H1 (cell line): ENCODE measurements around the gene CAPN15. TPM values are rescaled to one million over a fixed set of nuclear protein-coding genes. Genes with fewer than 3 reads are reported as not detected.

Source experiments
- CTCF ChIA-PET: fragments of 300-600 bp; sonication (Branson Sonifier 250); formaldehyde crosslinking; loops from one replicate; lab custom pipeline; 2021; ENCODE audit not compliant: partially characterized antibody; lab: Charles Lee
- POLR2A ChIA-PET: fragments of 300-600 bp; sonication (Branson Sonifier 250); formaldehyde crosslinking; loops from one replicate; lab custom pipeline; 2021; ENCODE audit warnings: inconsistent platforms; ENCODE audit not compliant: partially characterized antibody; lab: Charles Lee
- DNase-seq, 2 experiments: peaks; one replicate each; pipeline versions ENCODE4 v3.0.0 to v3.0.0-alpha.2; 2010 to 2022; ENCODE audit warnings: low spot score in 2 of 2, low read depth in 1 of 2, mixed read lengths in 1 of 2
- FAIRE-seq: peaks from 2 replicates; lab custom pipeline; 2011; peaks lifted over from hg19 to GRCh38; lab: Jason Lieb, UNC
- H2AFZ ChIP-seq: 2 replicates; pipeline ENCODE4 v1.8.1; 2012; ENCODE audit warnings: low read length, inconsistent platforms
- H2AK5ac ChIP-seq: 2 replicates; pipeline ENCODE4 v1.6.1; 2013; ENCODE audit warnings: low read depth, low read length
- H2BK120ac ChIP-seq: replicated peaks from 2 replicates; pipeline ENCODE3; 2013; ENCODE audit warnings: low read depth, low read length, inconsistent platforms
- H2BK12ac ChIP-seq: 2 replicates; pipeline ENCODE4 v1.6.1; 2013; ENCODE audit warnings: low read depth, low read length
- H2BK15ac ChIP-seq: 2 replicates; pipeline ENCODE4 v1.6.1; 2013; ENCODE audit warnings: low read length
- H2BK20ac ChIP-seq: 2 replicates; pipeline ENCODE4 v1.6.1; 2013; ENCODE audit warnings: low read length
- H2BK5ac ChIP-seq: 2 replicates; pipeline ENCODE4 v1.6.1; 2013; ENCODE audit warnings: low read depth, low read length
- H3K14ac ChIP-seq: 2 replicates; pipeline ENCODE4 v1.6.1; 2013; ENCODE audit warnings: inconsistent platforms; ENCODE audit not compliant: insufficient read length
- H3K18ac ChIP-seq: 2 replicates; pipeline ENCODE4 v1.6.1; 2013; ENCODE audit warnings: low read length; ENCODE audit errors: extremely low read depth
- H3K23ac ChIP-seq: 2 replicates; pipeline ENCODE4 v1.6.1; 2013; ENCODE audit warnings: inconsistent platforms; ENCODE audit not compliant: insufficient read length
- H3K23me2 ChIP-seq: 2 replicates; pipeline ENCODE4 v1.6.1; 2013; ENCODE audit warnings: low read depth, low read length
- H3K27ac ChIP-seq: 2 replicates; pipeline ENCODE4 v1.6.1; 2011; ENCODE audit warnings: low read depth, low read length, inconsistent platforms
- H3K27me3 ChIP-seq, 4 experiments: replicated peaks in 1 of 4; 1 replicate in 1 of 4; 2 replicates in 3 of 4; pipeline versions ENCODE4 v1.6.1 to v1.8.1; 2011 to 2013; ENCODE audit warnings: low read length in 3 of 4, mild to moderate bottlenecking in 3 of 4, inconsistent platforms in 2 of 4, mixed read lengths in 2 of 4, moderate library complexity in 1 of 4; ENCODE audit not compliant: control insufficient read depth in 3 of 4, insufficient read depth in 3 of 4; ENCODE audit errors: extremely low read depth in 1 of 4
- H3K36me3 ChIP-seq, 4 experiments: 2 replicates each; pipeline versions ENCODE4 v1.6.1 to v1.8.1; 2011 to 2013; ENCODE audit warnings: mild to moderate bottlenecking in 4 of 4, low read length in 3 of 4, moderate library complexity in 2 of 4, control low read depth in 1 of 4, inconsistent platforms in 1 of 4; ENCODE audit not compliant: insufficient read depth in 4 of 4, control insufficient read depth in 2 of 4
- H3K4ac ChIP-seq: replicated peaks from 2 replicates; pipeline ENCODE3; 2013; ENCODE audit warnings: low read length, low read depth, mixed read lengths, inconsistent platforms; ENCODE audit not compliant: insufficient read length
- H3K4me1 ChIP-seq, 4 experiments: replicated peaks in 1 of 4; 1 replicate in 1 of 4; 2 replicates in 3 of 4; pipeline versions ENCODE4 v1.6.1 to v1.8.1; 2011 to 2013; ENCODE audit warnings: low read length in 3 of 4, inconsistent platforms in 2 of 4, mixed read lengths in 1 of 4; ENCODE audit not compliant: insufficient read depth in 4 of 4, control insufficient read depth in 3 of 4
- H3K4me2 ChIP-seq, 2 experiments: 2 replicates each; pipeline versions ENCODE4 v1.6.1 to v1.8.1; 2011 to 2013; ENCODE audit warnings: low read depth in 2 of 2, low read length in 2 of 2, control low read depth in 1 of 2, inconsistent platforms in 1 of 2, mild to moderate bottlenecking in 1 of 2; ENCODE audit not compliant: insufficient read depth in 1 of 2
- H3K4me3 ChIP-seq, 4 experiments: fragments of 200-600, 300-600 bp in 1 of 4; sonication (generic), shearing (Covaris generic), sonication (Bioruptor Twin) in 1 of 4; 2 replicates each; pipeline versions ENCODE4 v1.5.1 to v1.8.1; 2011 to 2016; ENCODE audit warnings: low read length in 4 of 4, low read depth in 3 of 4, control low read depth in 2 of 4, inconsistent platforms in 2 of 4, mild to moderate bottlenecking in 2 of 4, mixed read lengths in 1 of 4, moderate library complexity in 1 of 4; ENCODE audit not compliant: insufficient read depth in 2 of 4; ENCODE audit errors: extremely low read depth in 1 of 4
- H3K56ac ChIP-seq: replicated peaks from 2 replicates; pipeline ENCODE3; 2013; ENCODE audit warnings: low read depth, mild to moderate bottlenecking, mixed read lengths, low read length, inconsistent platforms; ENCODE audit not compliant: insufficient read length
- H3K79me1 ChIP-seq: 2 replicates; pipeline ENCODE4 v1.6.1; 2013; ENCODE audit warnings: low read depth, low read length, control low read depth
- H3K79me2 ChIP-seq, 2 experiments: 2 replicates each; pipeline versions ENCODE4 v1.6.1 to v1.8.1; 2012 to 2013; ENCODE audit warnings: low read length in 2 of 2, mild to moderate bottlenecking in 2 of 2, inconsistent platforms in 1 of 2; ENCODE audit not compliant: insufficient read depth in 2 of 2, control insufficient read depth in 1 of 2
- H3K9ac ChIP-seq, 4 experiments: replicated peaks in 1 of 4; 1 replicate in 1 of 4; 2 replicates in 3 of 4; pipeline versions ENCODE4 v1.6.1 to v1.8.1; 2011 to 2013; ENCODE audit warnings: low read depth in 3 of 4, low read length in 3 of 4, control low read depth in 2 of 4, mild to moderate bottlenecking in 2 of 4, moderate library complexity in 2 of 4, inconsistent platforms in 1 of 4; ENCODE audit errors: extremely low read depth in 1 of 4
- H3K9me3 ChIP-seq, 2 experiments: 2 replicates each; pipeline versions ENCODE4 v1.6.1 to v1.8.1; 2012 to 2013; ENCODE audit warnings: mild to moderate bottlenecking in 2 of 2, moderate library complexity in 2 of 2, control low read depth in 1 of 2, inconsistent platforms in 1 of 2, low read depth in 1 of 2, low read length in 1 of 2, mixed read lengths in 1 of 2; ENCODE audit not compliant: insufficient read depth in 2 of 2
- H4K20me1 ChIP-seq, 2 experiments: replicated peaks in 1 of 2; 2 replicates each; pipeline versions ENCODE3 to v1.8.1; 2011 to 2013; ENCODE audit warnings: inconsistent platforms in 2 of 2, low read length in 2 of 2, mild to moderate bottlenecking in 1 of 2; ENCODE audit not compliant: insufficient read depth in 2 of 2, control insufficient read depth in 1 of 2
- H4K5ac ChIP-seq: 2 replicates; pipeline ENCODE4 v1.6.1; 2013; ENCODE audit warnings: low read length, low read depth, mixed read lengths, inconsistent platforms; ENCODE audit not compliant: insufficient read length
- H4K8ac ChIP-seq: 2 replicates; pipeline ENCODE4 v1.8.0; 2013; ENCODE audit warnings: mild to moderate bottlenecking, moderate library complexity, low read length, inconsistent platforms; ENCODE audit not compliant: insufficient read depth; ENCODE audit errors: extremely low read depth
- H4K91ac ChIP-seq: replicated peaks from 2 replicates; pipeline ENCODE3; 2013; ENCODE audit warnings: low read length, mixed read lengths, inconsistent platforms; ENCODE audit not compliant: insufficient read length
- GABPA ChIP-seq: IDR thresholded peaks from 2 replicates; pipeline ENCODE4 v1.6.1; 2011; ENCODE audit warnings: mild to moderate bottlenecking, low read length, moderate library complexity, borderline replicate concordance; ENCODE audit not compliant: insufficient read depth
- POLR2A ChIP-seq, 2 experiments: IDR thresholded peaks; 1 replicate in 1 of 2; 2 replicates in 1 of 2; pipeline ENCODE4 v1.6.1; 2011; ENCODE audit warnings: low read depth in 2 of 2, low read length in 2 of 2, mild to moderate bottlenecking in 2 of 2; ENCODE audit errors: control extremely low read depth in 1 of 2
- WGBS, 2 experiments: shearing (Covaris generic) in 1 of 2; methylation state at CpG; one replicate each; pipeline versions ENCODE4 v1.1.6 to v1.1.7; 2013 to 2015; ENCODE audit warnings: low lambda C conversion rate in 2 of 2, mixed read lengths in 2 of 2, inconsistent platforms in 1 of 2, low coverage in 1 of 2, missing lambda C conversion rate in 1 of 2; ENCODE audit not compliant: insufficient replicate concordance in 2 of 2, insufficient coverage in 1 of 2, insufficient read length in 1 of 2; ENCODE audit errors: extremely low coverage in 1 of 2, missing lambda C conversion rate in 1 of 2; 5-methylcytosine and 5-hydroxymethylcytosine counted together
- polyA plus RNA-seq, 7 experiments: library from polyadenylated mRNA; depleted of rRNA in 3 of 7; stranded (reverse) in 5 of 7; unstranded in 2 of 7; fragments of >200 nt in 5 of 7; fragments of 200-250 nt in 2 of 7; gene quantifications; 1 replicate in 5 of 7; 2 replicates in 1 of 7; 4 replicates in 1 of 7; pipeline versions ENCODE4 v1.2.1 to v1.2.3, GENCODE V29; 2011 to 2013; ENCODE audit warnings: missing spikeins in 2 of 7, mixed read lengths in 2 of 7
- total RNA-seq: library from RNA; stranded (reverse); fragmentation: NEBNext Ultra II Directional; extraction: Animal tissue kit (Norgen Biotek cat#: 25700); gene quantifications from 2 replicates; pipeline ENCODE4 v1.2.1, GENCODE V29; 2021
- TF ChIP-seq, protein P1 (sequence below): IDR thresholded peaks from 2 replicates; pipeline ENCODE4 v1.6.1; 2011; ENCODE audit warnings: low read depth, mild to moderate bottlenecking, low read length; ENCODE audit not compliant: insufficient read depth

CAPN15 gene
- total and polyA plus RNA-seq, 2 of the 8 experiments (the other 6 are each of a cell fraction or from before 2014, with no cell fraction given) = 38.9 to 76.9 TPM

DNA sequence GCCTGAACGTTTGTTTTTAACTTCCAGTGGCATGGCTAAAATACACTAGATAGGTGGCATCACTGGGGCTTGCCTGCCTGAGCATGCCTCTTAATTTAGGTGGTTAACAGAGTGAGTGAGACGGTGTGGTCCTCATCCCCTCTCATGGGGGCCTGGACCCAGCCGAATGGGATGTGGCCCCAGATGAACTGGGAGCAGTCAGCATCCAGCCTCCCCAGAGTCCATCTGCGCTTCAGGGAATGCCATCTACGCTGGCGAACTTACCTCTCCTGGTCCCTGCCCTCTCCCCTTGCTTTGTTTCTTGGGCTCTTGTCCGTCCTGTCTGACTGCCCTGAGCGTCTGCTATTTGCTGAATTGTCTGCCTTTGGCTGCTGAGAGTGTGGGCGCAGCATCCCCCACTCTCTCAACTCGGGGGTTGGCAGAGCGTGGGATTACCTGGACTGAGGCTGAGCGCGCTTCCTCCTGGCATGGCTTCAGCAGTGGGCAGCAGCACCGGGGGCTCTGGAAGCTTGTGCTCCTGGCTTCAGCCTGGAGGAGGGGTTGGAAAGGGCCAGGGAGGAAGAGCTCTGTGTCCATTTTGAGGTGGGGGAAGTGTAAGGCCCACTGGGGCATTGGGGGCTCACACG, 64.5 kb downstream of the CAPN15 start:
- CTCF ChIA-PET = interaction anchor here (1.0 to 4.2 kb wide), 10 partner anchors 8 to 72 kb away, joined by 4 to 22 read pairs (median 6); no protein-coding TSS in a partner anchor
- Histone ChIP-seq H3K79me2 (peaks cover 0 to 20% of the 10 kb centered on the region in 2 experiments; a peak in 3 of 4 replicates), H4K20me1 (peaks cover 22 to 46% of the 10 kb centered on the region in 2 experiments)

More for the DNA sequence above, 64.5 kb downstream of the CAPN15 start:
- H4K8ac ChIP-seq = no peak overlapping the region
- H3K9ac ChIP-seq = no peak overlapping the region
- no peak overlapping the region for H2BK5ac ChIP-seq
- H3K9me3 ChIP-seq = no peaks in the 10 kb centered on the region
- H2AK5ac ChIP-seq = no peak overlapping the region
- peaks cover 9% of the 10 kb centered on the region for H3K23me2 ChIP-seq
- no peak overlapping the region for H3K4ac ChIP-seq
- peaks cover 14% of the 10 kb centered on the region; the same call in 1 of the 2 replicates for H3K79me1 ChIP-seq
- H3K4me2 ChIP-seq = no peak overlapping the region
- no peak overlapping the region for H2BK20ac ChIP-seq
- H4K5ac ChIP-seq = no peak overlapping the region
- H4K91ac ChIP-seq = no peak overlapping the region
- DNase-seq (no peak), FAIRE-seq (no peak)
- no peak overlapping the region for H3K56ac ChIP-seq
- H3K36me3 ChIP-seq = no peaks in the 10 kb centered on the region
- no peak overlapping the region for H3K18ac ChIP-seq
- no peak overlapping the region for H2BK12ac ChIP-seq
- peaks cover 0 to 14% (median 7%) of the 10 kb centered on the region in 4 experiments; a peak in 4 of 7 replicates for H3K4me1 ChIP-seq
- H3K14ac ChIP-seq = no peak overlapping the region
- no peak overlapping the region for H3K4me3 ChIP-seq
- POLR2A ChIA-PET = interaction anchor here (1.7 kb wide), 1 partner anchor 8 kb away, joined by 6 read pairs; no protein-coding TSS in a partner anchor
- H3K27ac ChIP-seq = no peak overlapping the region
- H2BK120ac ChIP-seq = no peak overlapping the region
- WGBS, 2 experiments = 93% methylated on average over 15 of the region's 15 CpGs; no CpG with 5 or more reads in 1 of the 2 experiments
- TF ChIP-seq POLR2A (IDR thresholded peaks at IDR 0.05; ENCODE audit: control extremely low read depth in 1 of 2, low read depth in 2 of 2, low read length in 2 of 2) (no peak), GABPA (no peak)
- TF ChIP-seq, protein P1, sequence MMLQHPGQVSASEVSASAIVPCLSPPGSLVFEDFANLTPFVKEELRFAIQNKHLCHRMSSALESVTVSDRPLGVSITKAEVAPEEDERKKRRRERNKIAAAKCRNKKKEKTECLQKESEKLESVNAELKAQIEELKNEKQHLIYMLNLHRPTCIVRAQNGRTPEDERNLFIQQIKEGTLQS = no peak
- H3K23ac ChIP-seq = no peak overlapping the region
- no peak overlapping the region for H2BK15ac ChIP-seq
- peaks cover 0 to 27% (median 16%) of the 10 kb centered on the region in 4 experiments; a peak in 5 of 7 replicates for H3K27me3 ChIP-seq
- H2AFZ ChIP-seq = no peak overlapping the region
